NCI-H1694 treated with DMSO at 0.1 percent for 48 hours (cell line): ENCODE data around the gene RNU1-2.
"Not testable (repeated sequence)": the region's sequence is repeated elsewhere in the genome, so short reads cannot be mapped to it uniquely, and the experiment has no call there.

Source experiments
- DNase-seq: peaks from one replicate; lab custom pipeline; 2025; lab: John Stamatoyannopoulos, UW

Gene RNU1-2

DNA sequence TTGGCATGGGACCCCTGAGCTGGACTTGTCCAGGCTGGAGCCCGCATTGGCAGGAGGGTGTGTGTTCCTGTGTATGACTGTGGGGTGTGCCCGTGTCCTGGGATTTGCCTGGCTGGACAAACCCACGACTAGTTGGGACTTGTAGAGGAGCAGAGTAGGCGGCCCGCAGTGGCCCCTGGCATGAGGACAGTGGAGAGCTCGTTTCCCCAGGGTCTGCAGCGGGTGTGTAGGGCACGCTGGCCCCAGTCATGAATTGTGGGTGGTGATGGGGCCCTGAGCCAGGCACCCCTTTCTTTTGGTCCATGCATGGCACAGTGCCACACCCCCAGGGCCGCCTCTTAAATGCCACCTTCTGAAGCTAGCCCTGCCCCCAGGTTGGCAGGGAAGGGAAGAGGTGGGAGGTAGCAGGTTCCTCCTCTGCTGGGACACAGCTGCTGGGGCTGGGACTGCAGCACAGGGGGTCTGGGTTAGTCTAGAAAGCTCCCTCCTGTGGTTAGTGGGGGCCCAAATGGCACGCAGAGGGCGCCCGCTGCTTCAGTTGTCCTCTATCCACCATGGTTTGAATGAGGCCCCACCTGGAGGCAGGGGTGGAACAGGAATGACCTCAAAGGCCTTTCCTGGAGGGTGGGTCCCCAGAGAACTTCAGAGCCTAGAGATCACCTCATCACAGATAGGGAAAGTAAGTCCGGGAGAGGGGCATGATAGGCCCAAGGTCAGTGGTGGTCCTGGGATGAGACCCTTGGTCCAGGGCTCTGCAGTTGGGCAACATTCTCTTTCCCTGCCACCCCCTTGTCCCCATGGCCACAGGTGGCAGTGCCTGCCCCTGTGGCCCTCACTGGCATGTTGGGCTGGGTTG is 30.1 kb downstream of the RNU1-2 start:
- DNase-seq, result no peak

DNA sequence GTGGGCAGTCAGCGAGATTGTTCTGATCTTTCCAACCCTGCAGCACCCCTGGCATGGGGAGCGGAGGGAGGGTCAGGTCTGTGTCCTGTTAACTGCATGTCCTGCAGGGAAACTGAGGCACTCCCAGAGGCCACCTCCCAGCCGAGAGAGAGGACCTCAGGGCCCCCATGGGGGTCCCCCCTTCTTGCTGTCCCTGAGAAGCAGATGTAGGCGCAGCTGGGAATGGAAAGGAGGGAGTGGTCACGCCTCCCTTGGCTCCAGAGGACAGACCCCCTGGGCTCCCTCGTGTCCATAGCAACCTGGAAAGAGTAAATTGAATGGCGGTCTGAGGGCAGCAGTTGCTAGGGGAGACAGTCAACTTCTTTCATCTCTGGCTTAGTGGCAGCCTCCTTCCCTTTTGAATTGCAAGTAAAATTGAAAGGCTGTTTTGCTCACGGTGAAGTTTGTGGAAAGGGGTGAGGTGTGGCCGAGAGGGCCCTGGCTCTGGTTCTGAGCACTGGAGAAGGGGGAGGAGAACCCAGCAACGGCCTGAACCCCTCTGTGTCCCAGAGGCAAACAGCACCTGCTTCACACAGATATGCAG is 30.8 kb downstream of the RNU1-2 start:
- no peak for DNase-seq

DNA sequence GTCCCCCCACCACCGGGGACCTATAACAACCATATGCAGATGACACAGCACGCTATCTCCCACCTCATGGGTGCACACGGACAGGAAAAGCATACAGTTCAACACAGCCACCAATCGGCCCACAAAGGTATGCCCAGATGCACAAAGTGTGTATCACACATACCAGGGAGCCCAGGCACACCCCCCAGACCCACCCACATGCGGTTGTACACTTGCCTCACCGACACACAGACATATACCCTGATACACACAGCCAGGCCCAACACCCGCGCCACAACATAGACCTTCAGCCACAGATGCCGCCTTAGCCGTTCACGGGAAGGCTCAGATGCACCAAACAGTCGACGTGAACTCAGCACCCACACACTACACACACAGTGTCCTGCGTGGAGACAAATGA is 31.5 kb downstream of the RNU1-2 start:
- no peak for DNase-seq

DNA sequence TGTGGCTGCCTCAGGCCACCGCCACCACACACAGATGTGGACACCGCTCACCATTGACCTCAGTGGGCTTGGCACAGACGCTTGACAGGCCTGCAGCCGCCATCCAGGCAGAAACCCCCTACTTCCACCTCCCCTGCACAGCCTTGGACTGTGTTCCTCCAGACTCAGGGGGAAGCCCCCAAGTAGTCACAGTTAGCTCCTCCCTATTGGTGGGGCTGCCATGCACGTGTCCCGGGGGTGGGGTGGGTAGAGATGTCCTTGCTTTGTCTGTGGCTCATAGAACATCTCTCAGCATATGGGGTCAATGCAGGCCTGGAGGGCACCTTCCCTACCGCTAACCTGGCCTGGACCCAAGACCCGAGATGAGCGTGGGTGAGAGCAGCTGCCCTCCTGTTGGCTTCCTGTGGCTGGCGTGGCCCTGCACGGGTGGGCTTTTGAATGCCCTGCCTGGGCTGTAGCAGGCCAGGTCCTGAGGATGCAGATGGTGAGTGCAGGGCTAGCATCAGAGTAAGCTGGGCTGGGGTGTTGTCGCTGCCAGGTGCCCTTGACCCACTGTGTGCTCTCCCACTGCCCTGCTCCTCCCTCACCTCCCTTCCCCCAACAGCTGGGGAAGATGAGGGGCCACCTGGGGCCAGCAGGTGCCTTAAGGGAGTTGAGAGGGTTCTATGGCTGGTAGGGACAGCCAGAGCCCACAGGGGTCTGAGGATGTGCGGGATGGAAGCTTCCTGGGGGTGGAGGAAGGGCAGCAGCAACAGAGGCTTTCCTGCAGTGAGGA is 32.1 kb downstream of the RNU1-2 start:
- DNase-seq, result no peak

DNA sequence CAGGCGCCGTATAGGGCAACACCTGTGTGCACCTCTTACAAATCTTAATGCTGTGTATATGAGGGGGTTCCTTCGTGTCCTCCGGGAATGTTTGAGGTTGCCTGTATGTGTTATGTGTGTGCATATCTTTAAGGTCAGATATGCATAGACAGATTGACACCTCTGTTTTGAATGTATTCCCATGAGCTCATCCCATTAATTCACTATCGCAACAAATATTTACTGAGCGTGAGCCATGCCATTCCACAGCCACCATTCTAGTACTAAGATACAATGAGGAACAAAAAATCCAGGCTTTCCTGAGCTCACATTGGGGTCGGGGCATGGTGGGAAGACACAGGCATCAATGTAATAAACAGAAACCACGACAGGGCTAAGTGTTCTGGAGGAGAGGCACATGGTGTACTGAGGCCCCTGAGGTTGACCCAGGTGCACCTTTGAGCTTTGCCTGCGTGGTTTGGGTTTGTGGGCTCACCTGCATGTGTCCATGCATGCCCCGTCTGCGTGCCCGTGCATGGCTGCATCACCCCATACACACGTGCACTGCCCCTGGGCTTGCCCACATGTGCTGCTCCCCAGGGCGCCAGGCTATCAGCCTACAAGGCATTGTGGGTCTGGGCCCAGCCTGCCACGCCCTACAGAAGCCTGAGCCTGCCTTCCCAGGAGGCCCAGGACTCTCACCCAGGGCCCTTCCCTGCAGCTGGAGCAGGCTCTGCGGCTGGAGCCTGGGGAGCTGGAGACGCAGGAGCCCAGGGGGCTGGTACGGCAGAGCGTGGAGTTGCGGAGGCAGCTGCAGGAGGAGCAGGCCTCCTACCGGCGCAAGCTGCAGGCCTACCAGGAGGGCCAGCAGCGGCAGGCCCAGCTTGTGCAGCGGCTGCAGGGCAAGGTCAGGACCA is 33.6 kb downstream of the RNU1-2 start:
- DNase-seq, result not testable (repeated sequence)

DNA sequence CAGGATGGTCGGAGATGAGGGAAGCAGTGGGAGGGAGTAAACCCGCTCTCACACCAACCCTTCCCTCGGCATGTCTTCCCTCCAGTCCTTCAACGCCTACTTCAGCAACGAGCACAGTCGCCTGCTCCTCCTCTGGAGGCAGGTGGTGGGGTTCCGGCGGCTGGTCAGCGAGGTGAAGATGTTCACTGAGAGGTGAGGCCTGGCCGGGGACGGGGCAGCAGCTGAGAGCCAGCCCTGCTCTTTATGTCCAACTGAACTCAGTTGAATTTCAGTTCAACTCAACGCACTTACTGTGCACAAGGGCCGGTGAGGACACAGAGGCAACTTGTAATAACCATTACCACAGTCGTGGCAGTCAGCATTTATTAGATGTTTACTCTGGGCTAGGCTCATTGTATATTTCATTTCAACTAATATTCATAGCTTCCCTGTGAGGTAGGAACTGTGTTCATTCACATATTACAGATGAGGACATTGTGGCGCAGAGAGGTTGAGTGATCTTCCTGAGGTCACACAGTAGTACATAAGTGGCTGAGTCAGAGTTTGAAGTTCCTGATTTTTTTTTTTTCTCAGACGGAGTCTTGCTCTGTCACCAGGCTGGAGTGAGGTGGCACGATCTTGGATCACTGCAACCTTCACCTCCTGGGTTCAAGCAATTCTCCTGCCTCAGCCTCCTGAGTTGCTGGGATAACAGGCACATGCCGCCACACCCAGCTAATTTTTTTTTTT is 35.6 kb downstream of the RNU1-2 start:
- not testable (repeated sequence) for DNase-seq

DNA sequence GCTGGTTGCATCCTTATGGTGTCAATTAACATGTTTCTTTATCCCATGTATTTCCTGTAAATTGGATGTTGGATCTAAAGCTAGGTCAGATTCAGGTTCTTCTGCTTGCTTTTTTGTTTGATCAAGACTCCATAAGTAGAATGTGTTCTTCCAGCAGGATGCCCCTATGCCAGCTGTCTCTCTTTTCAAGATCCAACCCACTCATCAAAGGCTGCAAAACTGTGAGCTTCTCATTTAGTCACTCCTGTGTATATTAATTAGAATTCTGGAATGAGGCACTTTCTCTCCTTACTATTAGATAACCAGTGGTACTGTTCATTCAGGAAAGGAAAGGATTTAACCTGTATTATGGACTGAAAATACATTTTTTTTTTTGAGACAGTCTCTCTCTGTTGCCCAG is 38.2 kb downstream of the RNU1-2 start:
- not testable (repeated sequence) for DNase-seq

DNA sequence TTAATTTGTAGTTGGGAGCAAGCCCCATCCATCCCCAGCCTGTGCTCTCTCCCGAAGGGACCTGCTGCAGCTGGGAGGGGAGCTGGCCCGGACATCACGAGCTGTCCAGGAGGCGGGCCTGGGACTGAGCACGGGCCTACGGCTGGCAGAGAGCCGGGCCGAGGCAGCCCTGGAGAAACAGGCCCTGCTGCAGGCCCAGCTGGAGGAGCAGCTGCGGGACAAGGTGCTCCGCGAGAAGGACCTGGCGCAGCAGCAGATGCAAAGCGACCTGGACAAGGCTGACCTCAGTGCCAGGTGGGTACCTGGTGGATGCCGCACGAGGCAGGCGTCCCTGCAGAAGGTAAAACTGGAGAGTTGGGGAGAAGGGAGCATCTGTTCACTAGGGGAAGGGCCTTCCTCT is 40.8 kb downstream of the RNU1-2 start:
- DNase-seq, result not testable (repeated sequence)

DNA sequence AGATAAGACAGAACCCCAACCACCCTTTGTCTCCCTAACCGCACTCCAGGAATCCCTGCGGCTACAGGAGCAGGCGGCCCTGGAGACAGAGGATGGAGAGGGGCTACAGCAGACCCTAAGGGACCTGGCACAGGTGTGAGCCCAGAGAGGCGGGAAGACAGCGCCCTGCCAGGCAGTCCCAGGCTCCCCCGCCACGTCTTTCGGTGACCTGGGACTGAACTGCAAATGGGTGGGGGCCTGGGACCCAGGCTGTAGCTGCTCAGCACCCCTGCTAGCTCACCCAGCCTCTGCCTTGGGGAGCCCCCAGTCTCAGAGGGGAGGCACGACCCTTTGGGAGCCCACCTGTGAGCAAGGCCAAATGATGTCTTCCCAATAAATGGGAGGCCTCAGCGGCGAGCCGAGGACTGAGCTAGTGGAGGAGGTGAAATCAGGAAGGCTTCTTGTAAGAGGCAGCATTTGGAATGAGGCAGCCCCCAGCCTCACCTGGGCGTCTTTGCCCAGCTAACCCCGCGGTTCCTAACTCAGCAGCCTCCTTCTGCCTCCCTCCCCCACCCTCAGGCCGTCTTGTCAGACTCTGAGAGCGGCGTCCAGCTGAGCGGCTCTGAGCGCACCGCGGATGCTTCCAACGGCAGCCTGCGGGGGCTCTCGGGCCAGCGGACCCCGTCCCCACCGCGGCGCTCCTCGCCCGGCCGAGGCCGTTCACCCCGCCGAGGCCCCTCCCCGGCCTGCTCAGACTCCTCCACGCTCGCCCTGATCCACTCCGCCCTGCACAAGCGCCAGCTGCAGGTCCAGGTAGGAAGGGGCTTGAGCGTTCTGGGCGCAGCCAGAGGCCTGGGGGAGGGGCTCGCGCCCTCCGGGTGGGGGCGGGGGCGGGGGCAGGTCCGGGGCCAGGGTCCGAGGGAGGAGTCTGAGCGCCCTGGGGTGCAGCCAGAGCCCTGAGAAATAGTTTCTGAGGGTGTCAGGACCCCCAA is 42.9 kb downstream of the RNU1-2 start:
- no peak for DNase-seq

DNA sequence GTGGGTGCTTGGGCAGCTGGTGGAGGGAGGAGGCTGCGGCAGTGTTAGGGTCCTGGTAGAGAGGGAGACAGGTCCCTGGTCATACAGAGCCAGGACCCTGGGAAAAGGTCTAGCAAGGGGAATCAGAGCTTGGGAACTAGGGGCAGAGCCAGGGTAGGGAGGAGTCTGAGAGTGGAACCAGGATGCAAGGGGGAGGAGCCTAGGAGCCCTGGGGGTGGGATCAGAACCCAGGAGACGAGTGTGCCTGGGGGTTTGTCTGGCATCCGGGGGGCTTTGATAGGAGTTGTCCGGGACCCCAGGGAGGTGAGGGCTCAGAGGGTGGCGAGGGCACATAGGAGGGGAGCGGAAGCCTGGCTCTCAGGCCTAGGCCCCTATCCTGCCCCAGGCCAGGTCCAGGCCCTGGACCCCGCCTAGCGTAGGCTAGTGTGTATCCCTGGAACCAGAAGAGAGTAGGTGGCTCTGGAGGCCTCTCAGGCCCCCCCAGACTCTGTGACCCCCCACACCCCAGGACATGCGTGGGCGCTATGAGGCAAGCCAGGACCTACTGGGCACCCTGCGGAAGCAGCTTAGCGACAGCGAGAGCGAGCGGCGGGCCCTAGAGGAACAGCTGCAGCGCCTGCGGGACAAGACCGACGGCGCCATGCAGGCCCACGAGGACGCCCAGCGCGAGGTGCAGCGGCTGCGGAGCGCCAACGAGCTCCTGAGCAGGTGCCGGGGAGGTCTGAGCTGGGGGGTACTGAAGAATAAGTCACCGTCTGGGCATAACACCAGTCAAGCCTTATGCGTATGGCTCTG is 43.8 kb downstream of the RNU1-2 start:
- DNase-seq, result not testable (repeated sequence)

DNA sequence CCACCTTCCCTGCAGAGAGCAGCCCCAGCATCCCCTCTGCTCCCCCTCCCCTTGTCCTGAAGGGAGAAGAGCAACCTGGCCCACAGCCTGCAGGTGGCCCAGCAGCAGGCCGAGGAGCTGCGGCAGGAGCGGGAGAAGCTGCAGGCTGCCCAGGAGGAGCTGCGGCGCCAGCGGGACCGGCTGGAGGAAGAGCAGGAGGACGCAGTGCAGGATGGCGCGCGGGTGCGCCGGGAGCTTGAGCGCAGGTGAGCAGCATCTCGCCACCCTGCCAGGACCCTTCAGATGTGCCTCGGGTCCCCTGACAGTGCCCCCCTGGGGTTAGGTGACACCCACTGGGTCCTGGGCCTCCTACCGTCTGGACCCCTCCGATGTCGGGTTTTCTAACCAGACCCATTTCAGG is 48.3 kb downstream of the RNU1-2 start:
- DNase-seq, result no peak

DNA sequence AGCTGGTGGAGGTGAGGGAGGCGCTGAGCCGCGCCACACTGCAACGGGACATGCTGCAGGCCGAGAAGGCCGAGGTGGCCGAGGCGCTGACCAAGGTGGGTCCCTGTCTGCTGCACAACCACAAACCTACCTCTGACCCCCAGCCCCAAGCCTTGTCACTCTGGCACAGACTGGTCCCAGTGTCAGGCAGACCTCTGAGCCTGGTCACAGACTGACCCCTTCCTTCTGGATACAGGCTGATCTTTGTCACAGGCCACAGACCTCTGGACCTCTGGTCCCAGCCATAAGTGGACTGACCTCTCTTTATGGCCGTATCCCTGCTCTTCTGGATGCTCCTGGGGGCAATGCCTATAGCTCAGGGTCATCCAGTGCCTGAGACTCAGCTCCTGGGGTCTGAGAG is 49.7 kb downstream of the RNU1-2 start:
- not testable (repeated sequence) for DNase-seq
